ENCODE data around the gene S100A2. TPM values are rescaled to one million over a fixed set of nuclear protein-coding genes. Genes with fewer than 3 reads are reported as not detected.

Gene S100A2
- total and polyA plus RNA-seq, 2 of the 13 experiments (the other 11 are each of a cell fraction or from before 2014, with no cell fraction given): 1.2 TPM

DNA sequence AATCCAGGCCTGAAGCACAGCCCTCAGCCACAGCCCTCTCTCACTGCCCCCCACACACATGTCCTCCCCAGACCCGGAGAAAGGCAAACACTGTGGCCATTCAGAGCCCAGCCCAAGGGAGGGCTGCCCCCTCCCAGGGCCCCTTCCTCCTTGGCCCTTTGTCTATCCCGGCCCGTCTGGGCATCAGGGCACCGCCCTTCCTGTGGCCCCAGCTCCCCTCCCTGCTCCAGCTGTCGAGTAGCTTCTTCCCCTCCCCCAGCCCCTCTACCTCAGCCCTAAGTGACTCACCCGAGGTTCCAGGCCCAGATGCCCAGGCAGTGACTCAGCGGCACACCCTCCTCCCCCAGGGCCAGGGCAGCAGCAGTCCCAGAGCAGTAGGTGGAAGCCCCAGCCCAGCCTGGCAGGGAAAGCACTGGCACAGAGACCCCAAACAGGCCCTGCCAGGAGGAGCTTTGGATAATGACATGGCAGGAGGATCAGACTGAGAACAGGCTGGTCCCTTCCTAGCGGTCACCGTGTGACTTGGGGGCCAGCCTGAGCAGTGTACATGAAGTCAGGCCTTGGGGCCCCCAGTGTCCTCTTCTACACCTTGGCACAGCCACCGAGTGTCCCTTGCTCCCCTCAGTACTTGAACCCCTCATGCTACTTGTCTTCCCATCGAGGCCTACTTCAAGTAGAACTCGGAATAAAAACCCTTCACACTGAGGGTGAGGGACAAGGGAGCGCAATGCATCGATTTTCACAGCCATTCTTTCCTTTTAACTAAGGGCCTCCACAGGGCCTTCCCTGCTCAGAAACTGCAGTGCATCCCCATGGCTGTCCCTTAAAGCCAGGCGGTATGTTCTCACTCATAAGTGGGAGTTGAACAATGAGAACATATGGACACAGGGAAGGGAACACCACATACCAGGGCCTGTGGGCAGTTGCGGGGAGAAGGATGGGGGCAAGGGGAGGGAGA, 1.0 kb upstream of the S100A2 start (continued):
- TF ChIP-seq ZKSCAN5 (CRISPR knock-in tag; IDR thresholded peaks at IDR 0.05) (no peak), MYNN (CRISPR knock-in tag; IDR thresholded peaks at IDR 0.05; ENCODE audit: low read depth) (no peak), ZNF703 (CRISPR knock-in tag; IDR thresholded peaks at IDR 0.05; ENCODE audit: borderline replicate concordance) (no peak), PCBP1 (IDR thresholded peaks at IDR 0.05; ENCODE audit: borderline replicate concordance, low read depth, low read length) (peak; percentile 84; the same call in 1 of the 2 replicates), ZSCAN30 (CRISPR knock-in tag; IDR thresholded peaks at IDR 0.05) (no peak), HOXA5 (CRISPR knock-in tag; IDR thresholded peaks at IDR 0.05) (no peak), REXO4 (CRISPR knock-in tag; IDR thresholded peaks at IDR 0.05; ENCODE audit: borderline replicate concordance) (no peak), ZNF761 (CRISPR knock-in tag; conservative IDR thresholded peaks at IDR 0.05) (no peak; the same call in 1 of the 2 replicates), ZNF564 (CRISPR knock-in tag; IDR thresholded peaks at IDR 0.05) (no peak), ZNF619 (CRISPR knock-in tag; IDR thresholded peaks at IDR 0.05) (no peak), ZNF30 (CRISPR knock-in tag; IDR thresholded peaks at IDR 0.05) (no peak), KMT2B (CRISPR knock-in tag; IDR thresholded peaks at IDR 0.05) (no peak)
- TF ChIP-seq, protein P1, sequence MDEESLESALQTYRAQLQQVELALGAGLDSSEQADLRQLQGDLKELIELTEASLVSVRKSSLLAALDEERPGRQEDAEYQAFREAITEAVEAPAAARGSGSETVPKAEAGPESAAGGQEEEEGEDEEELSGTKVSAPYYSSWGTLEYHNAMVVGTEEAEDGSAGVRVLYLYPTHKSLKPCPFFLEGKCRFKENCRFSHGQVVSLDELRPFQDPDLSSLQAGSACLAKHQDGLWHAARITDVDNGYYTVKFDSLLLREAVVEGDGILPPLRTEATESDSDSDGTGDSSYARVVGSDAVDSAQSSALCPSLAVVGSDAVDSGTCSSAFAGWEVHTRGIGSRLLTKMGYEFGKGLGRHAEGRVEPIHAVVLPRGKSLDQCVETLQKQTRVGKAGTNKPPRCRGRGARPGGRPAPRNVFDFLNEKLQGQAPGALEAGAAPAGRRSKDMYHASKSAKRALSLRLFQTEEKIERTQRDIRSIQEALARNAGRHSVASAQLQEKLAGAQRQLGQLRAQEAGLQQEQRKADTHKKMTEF (CRISPR knock-in tag; IDR thresholded peaks at IDR 0.05): peak; percentile 71
- TF ChIP-seq, protein P2, sequence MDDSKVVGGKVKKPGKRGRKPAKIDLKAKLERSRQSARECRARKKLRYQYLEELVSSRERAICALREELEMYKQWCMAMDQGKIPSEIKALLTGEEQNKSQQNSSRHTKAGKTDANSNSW (CRISPR knock-in tag; IDR thresholded peaks at IDR 0.05; ENCODE audit: borderline replicate concordance): no peak
- TF ChIP-seq, protein P3, sequence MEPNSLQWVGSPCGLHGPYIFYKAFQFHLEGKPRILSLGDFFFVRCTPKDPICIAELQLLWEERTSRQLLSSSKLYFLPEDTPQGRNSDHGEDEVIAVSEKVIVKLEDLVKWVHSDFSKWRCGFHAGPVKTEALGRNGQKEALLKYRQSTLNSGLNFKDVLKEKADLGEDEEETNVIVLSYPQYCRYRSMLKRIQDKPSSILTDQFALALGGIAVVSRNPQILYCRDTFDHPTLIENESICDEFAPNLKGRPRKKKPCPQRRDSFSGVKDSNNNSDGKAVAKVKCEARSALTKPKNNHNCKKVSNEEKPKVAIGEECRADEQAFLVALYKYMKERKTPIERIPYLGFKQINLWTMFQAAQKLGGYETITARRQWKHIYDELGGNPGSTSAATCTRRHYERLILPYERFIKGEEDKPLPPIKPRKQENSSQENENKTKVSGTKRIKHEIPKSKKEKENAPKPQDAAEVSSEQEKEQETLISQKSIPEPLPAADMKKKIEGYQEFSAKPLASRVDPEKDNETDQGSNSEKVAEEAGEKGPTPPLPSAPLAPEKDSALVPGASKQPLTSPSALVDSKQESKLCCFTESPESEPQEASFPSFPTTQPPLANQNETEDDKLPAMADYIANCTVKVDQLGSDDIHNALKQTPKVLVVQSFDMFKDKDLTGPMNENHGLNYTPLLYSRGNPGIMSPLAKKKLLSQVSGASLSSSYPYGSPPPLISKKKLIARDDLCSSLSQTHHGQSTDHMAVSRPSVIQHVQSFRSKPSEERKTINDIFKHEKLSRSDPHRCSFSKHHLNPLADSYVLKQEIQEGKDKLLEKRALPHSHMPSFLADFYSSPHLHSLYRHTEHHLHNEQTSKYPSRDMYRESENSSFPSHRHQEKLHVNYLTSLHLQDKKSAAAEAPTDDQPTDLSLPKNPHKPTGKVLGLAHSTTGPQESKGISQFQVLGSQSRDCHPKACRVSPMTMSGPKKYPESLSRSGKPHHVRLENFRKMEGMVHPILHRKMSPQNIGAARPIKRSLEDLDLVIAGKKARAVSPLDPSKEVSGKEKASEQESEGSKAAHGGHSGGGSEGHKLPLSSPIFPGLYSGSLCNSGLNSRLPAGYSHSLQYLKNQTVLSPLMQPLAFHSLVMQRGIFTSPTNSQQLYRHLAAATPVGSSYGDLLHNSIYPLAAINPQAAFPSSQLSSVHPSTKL (CRISPR knock-in tag; IDR thresholded peaks at IDR 0.05): peak; percentile 76
- TF ChIP-seq, protein P4, sequence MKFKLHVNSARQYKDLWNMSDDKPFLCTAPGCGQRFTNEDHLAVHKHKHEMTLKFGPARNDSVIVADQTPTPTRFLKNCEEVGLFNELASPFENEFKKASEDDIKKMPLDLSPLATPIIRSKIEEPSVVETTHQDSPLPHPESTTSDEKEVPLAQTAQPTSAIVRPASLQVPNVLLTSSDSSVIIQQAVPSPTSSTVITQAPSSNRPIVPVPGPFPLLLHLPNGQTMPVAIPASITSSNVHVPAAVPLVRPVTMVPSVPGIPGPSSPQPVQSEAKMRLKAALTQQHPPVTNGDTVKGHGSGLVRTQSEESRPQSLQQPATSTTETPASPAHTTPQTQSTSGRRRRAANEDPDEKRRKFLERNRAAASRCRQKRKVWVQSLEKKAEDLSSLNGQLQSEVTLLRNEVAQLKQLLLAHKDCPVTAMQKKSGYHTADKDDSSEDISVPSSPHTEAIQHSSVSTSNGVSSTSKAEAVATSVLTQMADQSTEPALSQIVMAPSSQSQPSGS (CRISPR knock-in tag; IDR thresholded peaks at IDR 0.05): no peak

Data from HepG2 (cell line).